ENCODE results near the gene SLC15A2.

SLC15A2 gene

GRCh38 chr3:121985846-121986245 lies 91.6 kb downstream of the SLC15A2 start:
- no peak for DNase-seq (ENCODE audit: low spot score)

DNA sequence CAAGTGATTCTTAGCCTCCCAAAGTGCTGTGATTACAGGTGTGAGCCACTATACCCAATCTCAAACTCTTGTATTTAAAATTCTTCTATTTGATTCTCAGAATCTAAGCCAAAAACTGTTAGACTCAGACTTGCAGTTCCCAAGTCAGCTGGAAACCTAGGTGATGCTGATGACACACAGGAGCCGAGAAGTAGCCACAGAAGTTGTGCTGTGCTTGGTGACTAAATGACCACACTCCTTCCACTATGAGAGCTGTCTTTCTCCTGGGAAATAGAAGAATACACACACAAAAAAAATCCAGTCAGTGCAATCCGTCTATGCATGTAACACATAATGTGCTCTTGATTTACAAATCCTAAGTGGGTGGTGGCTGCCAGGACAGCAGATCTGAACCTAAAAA lies 93.9 kb downstream of the SLC15A2 start:
- no peak for DNase-seq (ENCODE audit: low spot score)

GRCh38 chr3:121989943-121990342 lies 95.7 kb downstream of the SLC15A2 start:
- no peak for DNase-seq (ENCODE audit: low spot score)

- DNase-seq (ENCODE audit: low spot score): no peak
Observed at GRCh38 chr3:121992601-121993560, 98.7 kb downstream of the SLC15A2 start.
